ENCODE measurements around the gene ARMC9.

- no peak for TF ChIP-seq CTCF (IDR thresholded peaks at IDR 0.05 in 2 of 3, conservative IDR thresholded peaks at IDR 0.05 in 1 of 3; ENCODE audit: borderline replicate concordance in 1 of 3, insufficient read depth in 1 of 3, low read depth in 2 of 3, low read length in 2 of 3)
- no peak for TF ChIP-seq EGR1 (IDR thresholded peaks at IDR 0.05; ENCODE audit: low read depth)
- no peak for TF ChIP-seq RAD21 (IDR thresholded peaks at IDR 0.05; ENCODE audit: low read depth)
- TF ChIP-seq MAX (IDR thresholded peaks at IDR 0.05), result no peak
- TF ChIP-seq POLR2A (IDR thresholded peaks at IDR 0.05; ENCODE audit: borderline replicate concordance, extremely low read depth, insufficient read depth, insufficient read length), result no peak
- no peak for TF ChIP-seq FOSL1 (IDR thresholded peaks at IDR 0.05; ENCODE audit: low read depth)
- TF ChIP-seq ZBTB33 (IDR thresholded peaks at IDR 0.05; ENCODE audit: extremely low read depth, insufficient replicate concordance, low read length), result no peak
- no peak for TF ChIP-seq YY1 (IDR thresholded peaks at IDR 0.05; ENCODE audit: extremely low read depth, insufficient replicate concordance, low read depth, low read length)
- no peak for TF ChIP-seq EZH2 (IDR thresholded peaks at IDR 0.05)
Observed at GRCh38 chr2:231385429-231385828, 187.0 kb downstream of the ARMC9 start.
